ENCODE measurements around the gene PTH2R.
"Not testable (repeated sequence)": the region's sequence is repeated elsewhere in the genome, so short reads cannot be mapped to it uniquely, and the experiment has no call there.

PTH2R gene

DNA sequence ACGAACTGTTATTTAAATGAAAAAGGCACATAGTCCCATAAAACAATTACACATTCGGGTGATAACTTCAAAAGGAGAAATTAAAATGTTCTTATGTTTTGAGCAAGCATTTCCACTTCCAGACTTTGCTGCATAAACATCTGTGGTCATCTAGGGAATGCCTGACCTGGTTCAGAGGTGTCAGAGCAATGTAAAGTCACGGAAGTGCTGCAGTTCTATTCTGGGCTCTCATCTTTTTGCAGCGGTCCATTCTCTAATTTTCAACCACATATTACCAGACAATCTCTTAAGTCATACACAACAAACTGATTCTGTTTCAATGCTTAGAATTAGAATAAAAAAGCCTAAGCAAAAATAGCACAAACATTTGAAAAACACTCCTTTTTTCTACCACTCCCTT lies 22.0 kb upstream of the PTH2R start:
- TF ChIP-seq, protein P1, sequence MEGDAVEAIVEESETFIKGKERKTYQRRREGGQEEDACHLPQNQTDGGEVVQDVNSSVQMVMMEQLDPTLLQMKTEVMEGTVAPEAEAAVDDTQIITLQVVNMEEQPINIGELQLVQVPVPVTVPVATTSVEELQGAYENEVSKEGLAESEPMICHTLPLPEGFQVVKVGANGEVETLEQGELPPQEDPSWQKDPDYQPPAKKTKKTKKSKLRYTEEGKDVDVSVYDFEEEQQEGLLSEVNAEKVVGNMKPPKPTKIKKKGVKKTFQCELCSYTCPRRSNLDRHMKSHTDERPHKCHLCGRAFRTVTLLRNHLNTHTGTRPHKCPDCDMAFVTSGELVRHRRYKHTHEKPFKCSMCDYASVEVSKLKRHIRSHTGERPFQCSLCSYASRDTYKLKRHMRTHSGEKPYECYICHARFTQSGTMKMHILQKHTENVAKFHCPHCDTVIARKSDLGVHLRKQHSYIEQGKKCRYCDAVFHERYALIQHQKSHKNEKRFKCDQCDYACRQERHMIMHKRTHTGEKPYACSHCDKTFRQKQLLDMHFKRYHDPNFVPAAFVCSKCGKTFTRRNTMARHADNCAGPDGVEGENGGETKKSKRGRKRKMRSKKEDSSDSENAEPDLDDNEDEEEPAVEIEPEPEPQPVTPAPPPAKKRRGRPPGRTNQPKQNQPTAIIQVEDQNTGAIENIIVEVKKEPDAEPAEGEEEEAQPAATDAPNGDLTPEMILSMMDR (IDR thresholded peaks at IDR 0.05), result no peak
- Mint-ChIP-seq H3K36me3 (ENCODE audit: low read depth) (no peaks in the 10 kb centered on the region), H3K4me1 (no peaks in the 10 kb centered on the region), H3K27me3 (ENCODE audit: low read depth, poor library complexity) (peaks cover 24% of the 10 kb centered on the region), H3K9me3 (peaks cover 4% of the 10 kb centered on the region), H3K4me3 (no peak overlapping the region), H3K27ac (no peak overlapping the region)
- DNase-seq, result no peak

DNA sequence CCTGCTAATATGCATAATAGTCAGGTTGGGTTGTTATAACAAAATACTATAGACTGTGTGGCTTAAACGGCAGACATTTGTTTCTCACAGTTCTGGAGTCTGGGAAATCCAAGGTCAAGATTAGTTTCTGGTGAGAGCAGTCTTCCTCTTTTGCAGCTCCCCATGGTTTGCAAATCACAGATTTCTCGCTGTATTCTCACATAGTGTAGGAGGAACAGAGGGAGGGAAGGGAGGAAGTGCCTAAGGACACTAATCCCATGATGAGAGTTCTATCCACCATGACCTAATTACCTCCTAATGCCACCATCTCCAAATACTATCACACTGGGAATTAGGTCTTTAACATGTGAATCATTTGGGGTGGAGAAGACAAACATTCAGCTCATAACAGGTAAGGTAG lies 20.1 kb upstream of the PTH2R start:
- TF ChIP-seq, protein P1 (IDR thresholded peaks at IDR 0.05), result no peak
- Mint-ChIP-seq H3K4me3 (no peak overlapping the region), H3K9me3 (peaks cover 5% of the 10 kb centered on the region), H3K4me1 (no peaks in the 10 kb centered on the region), H3K36me3 (ENCODE audit: low read depth) (no peaks in the 10 kb centered on the region), H3K27ac (no peak overlapping the region), H3K27me3 (ENCODE audit: low read depth, poor library complexity) (peaks cover 20% of the 10 kb centered on the region)
- no peak for DNase-seq

DNA sequence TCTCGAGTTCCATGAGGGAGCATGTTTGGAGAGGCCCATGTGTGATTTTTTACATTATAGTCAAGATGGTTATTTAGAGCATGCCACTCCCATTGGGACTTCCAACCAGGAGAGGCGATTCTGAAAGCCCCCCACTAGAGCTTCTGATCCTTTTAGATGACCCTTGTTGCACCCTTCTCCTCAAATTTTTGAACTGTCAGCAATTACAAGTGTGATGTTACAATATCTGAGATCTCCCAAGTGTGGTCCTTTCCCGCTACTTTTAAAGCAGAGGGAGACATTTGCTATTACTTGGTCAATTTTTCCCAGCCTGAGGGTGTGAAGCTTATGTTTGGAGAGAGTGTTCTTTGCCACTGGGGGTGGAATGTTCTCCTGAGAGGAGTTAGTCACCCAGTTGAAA lies 16.7 kb upstream of the PTH2R start:
- Mint-ChIP-seq H3K9me3 (peaks cover 34% of the 10 kb centered on the region), H3K4me3 (no peak overlapping the region), H3K36me3 (ENCODE audit: low read depth) (peaks cover 6% of the 10 kb centered on the region), H3K27ac (no peak overlapping the region), H3K27me3 (ENCODE audit: low read depth, poor library complexity) (peaks cover 13% of the 10 kb centered on the region), H3K4me1 (no peaks in the 10 kb centered on the region)
- TF ChIP-seq, protein P1 (IDR thresholded peaks at IDR 0.05), result no peak
- no peak for DNase-seq

DNA sequence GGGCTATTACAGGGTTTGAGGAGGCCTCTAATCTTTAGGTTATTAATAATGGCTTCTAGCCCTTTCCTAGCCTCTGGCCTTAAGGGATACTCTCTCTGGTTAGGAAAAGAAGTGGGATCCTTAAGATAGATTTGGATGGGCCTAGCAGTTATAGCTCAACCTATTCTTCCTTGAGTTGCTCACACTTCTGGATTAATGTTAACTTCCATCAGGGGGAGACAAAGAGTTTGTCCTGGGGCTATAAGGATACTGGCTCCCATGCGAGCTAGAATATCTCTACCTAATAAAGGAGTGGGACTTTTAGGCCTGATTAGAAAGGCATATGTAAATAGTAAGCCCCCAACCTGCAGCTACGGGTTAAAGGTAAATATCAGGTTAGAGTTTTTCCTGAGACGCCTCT lies 14.3 kb upstream of the PTH2R start:
- H3K36me3 Mint-ChIP-seq (ENCODE audit: low read depth), result peaks cover 6% of the 10 kb centered on the region
- H3K4me3 Mint-ChIP-seq, result no peak overlapping the region
- no peaks in the 10 kb centered on the region for H3K4me1 Mint-ChIP-seq
- peaks cover 48% of the 10 kb centered on the region for H3K9me3 Mint-ChIP-seq
- TF ChIP-seq, protein P1 (IDR thresholded peaks at IDR 0.05), result no peak
- peaks cover 8% of the 10 kb centered on the region for H3K27me3 Mint-ChIP-seq (ENCODE audit: low read depth, poor library complexity)
- H3K27ac Mint-ChIP-seq, result no peak overlapping the region
- DNase-seq, result no peak

DNA sequence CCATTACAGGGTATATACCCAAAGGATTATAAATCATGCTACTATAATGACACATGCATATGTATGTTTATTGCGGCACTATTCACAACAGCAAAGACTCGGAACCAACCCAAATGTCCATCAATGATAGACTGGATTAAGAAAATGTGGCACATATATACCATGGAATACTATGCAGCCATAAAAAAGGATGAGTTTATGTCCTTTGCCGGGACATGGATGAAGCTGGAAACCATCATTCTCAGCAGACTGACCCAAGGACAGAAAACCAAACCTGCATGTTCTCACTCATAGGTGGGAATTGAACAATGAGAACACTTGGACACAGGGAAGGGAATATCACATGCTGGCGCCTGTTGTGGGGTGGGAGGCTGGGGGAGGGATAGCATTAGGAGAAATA lies 9.8 kb upstream of the PTH2R start:
- peaks cover 41% of the 10 kb centered on the region for H3K9me3 Mint-ChIP-seq
- H3K4me3 Mint-ChIP-seq; H3K27me3 Mint-ChIP-seq (ENCODE audit: low read depth, poor library complexity); DNase-seq; H3K27ac Mint-ChIP-seq; H3K36me3 Mint-ChIP-seq (ENCODE audit: low read depth); H3K4me1 Mint-ChIP-seq: not testable (repeated sequence)

DNA sequence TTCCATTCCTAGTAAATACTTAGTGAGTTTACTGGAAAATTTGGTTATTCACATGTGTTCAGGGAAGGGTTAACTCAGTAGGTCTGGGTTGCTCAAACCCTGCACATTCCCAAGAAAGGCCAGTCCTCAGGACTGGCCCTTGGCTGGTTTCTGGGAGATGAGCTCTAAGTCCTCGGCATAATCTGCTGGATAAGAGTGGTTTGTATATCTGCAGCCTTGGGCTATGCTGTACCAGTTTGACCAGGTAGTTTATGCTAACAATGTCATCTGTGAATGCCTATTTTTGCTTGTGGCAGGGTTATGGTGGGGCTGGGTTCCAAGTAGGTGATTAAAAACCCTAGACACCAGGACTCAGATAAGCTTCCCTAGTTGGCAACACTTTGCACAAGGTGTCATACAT lies 7.4 kb upstream of the PTH2R start:
- DNase-seq, result no peak
- Mint-ChIP-seq H3K27ac (no peak overlapping the region), H3K4me1 (no peaks in the 10 kb centered on the region), H3K27me3 (ENCODE audit: low read depth, poor library complexity) (peaks cover 8% of the 10 kb centered on the region), H3K4me3 (no peak overlapping the region), H3K9me3 (peaks cover 22% of the 10 kb centered on the region), H3K36me3 (ENCODE audit: low read depth) (no peaks in the 10 kb centered on the region)
- TF ChIP-seq, protein P1 (IDR thresholded peaks at IDR 0.05), result no peak

Data from nephron progenitor cell (in vitro differentiated cells).